ENCODE results near the gene AFAP1L2. TPM values are rescaled to one million over a fixed set of nuclear protein-coding genes. Genes with fewer than 3 reads are reported as not detected.
A peak's percentile ranks its signal among the peaks of the same experiment; 100 is the strongest.

The AFAP1L2 gene
- total RNA-seq, 1 experiment from 2014 or later, result 2.1 TPM

GRCh38 chr10:114391599-114391998 lies 12.7 kb downstream of the AFAP1L2 start:
- DNase-seq (ENCODE audit: low read depth in 1 of 2, low spot score in 2 of 2), result no peak
- no peaks in the 10 kb centered on the region for H3K9me3 ChIP-seq (replicated peaks)
- H3K27me3 ChIP-seq (replicated peaks), result no peaks in the 10 kb centered on the region
- no peak overlapping the region for H3K27ac ChIP-seq
- H3K4me1 ChIP-seq (replicated peaks), result peaks cover 43% of the 10 kb centered on the region
- no peak overlapping the region for H3K4me3 ChIP-seq
- no peaks in the 10 kb centered on the region for H3K36me3 ChIP-seq

GRCh38 chr10:114389426-114389825 lies 14.9 kb downstream of the AFAP1L2 start:
- Histone ChIP-seq H3K27me3 (replicated peaks) (no peaks in the 10 kb centered on the region), H3K4me1 (replicated peaks) (peaks cover 46% of the 10 kb centered on the region), H3K36me3 (no peaks in the 10 kb centered on the region), H3K4me3 (no peak overlapping the region), H3K27ac (no peak overlapping the region), H3K9me3 (replicated peaks) (no peaks in the 10 kb centered on the region)
- peak; percentile 68 to 82 for DNase-seq (ENCODE audit: low read depth in 1 of 2, low spot score in 2 of 2)

GRCh38 chr10:114388275-114388674 lies 16.0 kb downstream of the AFAP1L2 start:
- Histone ChIP-seq H3K9me3 (replicated peaks) (no peaks in the 10 kb centered on the region), H3K27me3 (replicated peaks) (no peaks in the 10 kb centered on the region), H3K27ac (no peak overlapping the region), H3K36me3 (no peaks in the 10 kb centered on the region), H3K4me3 (no peak overlapping the region), H3K4me1 (replicated peaks) (peaks cover 36% of the 10 kb centered on the region)
- DNase-seq (ENCODE audit: low read depth in 1 of 2, low spot score in 2 of 2), result no peak

GRCh38 chr10:114387784-114388183 lies 16.5 kb downstream of the AFAP1L2 start:
- no peak for DNase-seq (ENCODE audit: low read depth in 1 of 2, low spot score in 2 of 2)
- H3K27ac ChIP-seq, result no peak overlapping the region
- no peaks in the 10 kb centered on the region for H3K27me3 ChIP-seq (replicated peaks)
- H3K36me3 ChIP-seq, result no peaks in the 10 kb centered on the region
- peaks cover 32% of the 10 kb centered on the region for H3K4me1 ChIP-seq (replicated peaks)
- H3K4me3 ChIP-seq, result no peak overlapping the region
- no peaks in the 10 kb centered on the region for H3K9me3 ChIP-seq (replicated peaks)

- no peak for DNase-seq (ENCODE audit: low read depth in 1 of 2, low spot score in 2 of 2)
- no peak overlapping the region for H3K27ac ChIP-seq
- no peaks in the 10 kb centered on the region for H3K27me3 ChIP-seq (replicated peaks)
- H3K4me1 ChIP-seq (replicated peaks), result peaks cover 32% of the 10 kb centered on the region
- no peaks in the 10 kb centered on the region for H3K36me3 ChIP-seq
- H3K9me3 ChIP-seq (replicated peaks), result no peaks in the 10 kb centered on the region
- no peak overlapping the region for H3K4me3 ChIP-seq
Observed at GRCh38 chr10:114386452-114386851, 17.9 kb downstream of the AFAP1L2 start.

- Histone ChIP-seq H3K4me1 (replicated peaks) (peaks cover 28% of the 10 kb centered on the region), H3K9me3 (replicated peaks) (no peaks in the 10 kb centered on the region), H3K36me3 (no peaks in the 10 kb centered on the region), H3K4me3 (no peak overlapping the region), H3K27me3 (replicated peaks) (no peaks in the 10 kb centered on the region), H3K27ac (no peak overlapping the region)
- no peak for DNase-seq (ENCODE audit: low read depth in 1 of 2, low spot score in 2 of 2)
Observed at GRCh38 chr10:114385557-114385956, 18.7 kb downstream of the AFAP1L2 start.

GRCh38 chr10:114384601-114385000 lies 19.7 kb downstream of the AFAP1L2 start:
- peaks cover 24% of the 10 kb centered on the region for H3K4me1 ChIP-seq (replicated peaks)
- H3K27ac ChIP-seq, result no peak overlapping the region
- H3K9me3 ChIP-seq (replicated peaks), result no peaks in the 10 kb centered on the region
- no peak overlapping the region for H3K4me3 ChIP-seq
- DNase-seq (ENCODE audit: low read depth in 1 of 2, low spot score in 2 of 2), result no peak
- H3K36me3 ChIP-seq, result no peaks in the 10 kb centered on the region
- H3K27me3 ChIP-seq (replicated peaks), result no peaks in the 10 kb centered on the region

- H3K27ac ChIP-seq, result no peak overlapping the region
- DNase-seq (ENCODE audit: low read depth in 1 of 2, low spot score in 2 of 2), result no peak
- H3K36me3 ChIP-seq, result no peaks in the 10 kb centered on the region
- no peaks in the 10 kb centered on the region for H3K27me3 ChIP-seq (replicated peaks)
- no peaks in the 10 kb centered on the region for H3K9me3 ChIP-seq (replicated peaks)
- H3K4me1 ChIP-seq (replicated peaks), result peaks cover 23% of the 10 kb centered on the region
- no peak overlapping the region for H3K4me3 ChIP-seq
Observed at GRCh38 chr10:114384181-114384580, 20.1 kb downstream of the AFAP1L2 start.

GRCh38 chr10:114380797-114381196 lies 23.5 kb downstream of the AFAP1L2 start:
- Histone ChIP-seq H3K27ac (no peak overlapping the region), H3K27me3 (replicated peaks) (no peaks in the 10 kb centered on the region), H3K4me3 (no peak overlapping the region), H3K4me1 (replicated peaks) (peaks cover 24% of the 10 kb centered on the region), H3K36me3 (no peaks in the 10 kb centered on the region), H3K9me3 (replicated peaks) (no peaks in the 10 kb centered on the region)
- DNase-seq (ENCODE audit: low read depth in 1 of 2, low spot score in 2 of 2), result no peak

GRCh38 chr10:114380060-114380459 lies 24.2 kb downstream of the AFAP1L2 start:
- no peak overlapping the region for H3K27ac ChIP-seq
- no peaks in the 10 kb centered on the region for H3K36me3 ChIP-seq
- H3K4me3 ChIP-seq, result no peak overlapping the region
- DNase-seq (ENCODE audit: low read depth in 1 of 2, low spot score in 2 of 2), result no peak
- no peaks in the 10 kb centered on the region for H3K9me3 ChIP-seq (replicated peaks)
- peaks cover 30% of the 10 kb centered on the region for H3K4me1 ChIP-seq (replicated peaks)
- H3K27me3 ChIP-seq (replicated peaks), result no peaks in the 10 kb centered on the region

- Histone ChIP-seq H3K4me3 (no peak overlapping the region), H3K27ac (no peak overlapping the region), H3K36me3 (no peaks in the 10 kb centered on the region), H3K9me3 (replicated peaks) (no peaks in the 10 kb centered on the region), H3K4me1 (replicated peaks) (peaks cover 33% of the 10 kb centered on the region), H3K27me3 (replicated peaks) (no peaks in the 10 kb centered on the region)
- DNase-seq (ENCODE audit: low read depth in 1 of 2, low spot score in 2 of 2), result no peak
Observed at GRCh38 chr10:114379631-114380041, 24.7 kb downstream of the AFAP1L2 start.

GRCh38 chr10:114376523-114376922 lies 27.8 kb downstream of the AFAP1L2 start:
- Histone ChIP-seq H3K27me3 (replicated peaks) (no peaks in the 10 kb centered on the region), H3K4me1 (replicated peaks) (peaks cover 60% of the 10 kb centered on the region), H3K27ac (0 out of 2 replicates have a peak overlapping the region, but pooled peaks have one; percentile 11), H3K9me3 (replicated peaks) (no peaks in the 10 kb centered on the region), H3K36me3 (no peaks in the 10 kb centered on the region), H3K4me3 (no peak overlapping the region)
- peak in 1 of 2 experiments; percentile 75 for DNase-seq (ENCODE audit: low read depth in 1 of 2, low spot score in 2 of 2)

GRCh38 chr10:114375047-114375446 lies 29.3 kb downstream of the AFAP1L2 start:
- Histone ChIP-seq H3K4me1 (replicated peaks) (peaks cover 65% of the 10 kb centered on the region), H3K27ac (no peak overlapping the region; the same call in 1 of the 2 replicates), H3K4me3 (no peak overlapping the region), H3K27me3 (replicated peaks) (no peaks in the 10 kb centered on the region), H3K36me3 (no peaks in the 10 kb centered on the region), H3K9me3 (replicated peaks) (no peaks in the 10 kb centered on the region)
- DNase-seq (ENCODE audit: low read depth in 1 of 2, low spot score in 2 of 2), result no peak

GRCh38 chr10:114374053-114374791 lies 30.1 kb downstream of the AFAP1L2 start:
- DNase-seq (ENCODE audit: low read depth in 1 of 2, low spot score in 2 of 2), result no peak
- Histone ChIP-seq H3K36me3 (no peaks in the 10 kb centered on the region), H3K27me3 (replicated peaks) (no peaks in the 10 kb centered on the region), H3K27ac (no peak overlapping the region), H3K9me3 (replicated peaks) (no peaks in the 10 kb centered on the region), H3K4me1 (replicated peaks) (peaks cover 58% of the 10 kb centered on the region), H3K4me3 (no peak overlapping the region)

GRCh38 chr10:114373631-114374030 lies 30.7 kb downstream of the AFAP1L2 start:
- Histone ChIP-seq H3K27me3 (replicated peaks) (no peaks in the 10 kb centered on the region), H3K4me1 (replicated peaks) (peaks cover 59% of the 10 kb centered on the region), H3K27ac (no peak overlapping the region), H3K36me3 (no peaks in the 10 kb centered on the region), H3K4me3 (no peak overlapping the region), H3K9me3 (replicated peaks) (no peaks in the 10 kb centered on the region)
- DNase-seq (ENCODE audit: low read depth in 1 of 2, low spot score in 2 of 2), result no peak

All from SJSA1 (cell line).